ENCODE results near the gene MCUB.
A peak's percentile ranks its signal among the peaks of the same experiment; 100 is the strongest.
"Not testable (repeated sequence)": the region's sequence is repeated elsewhere in the genome, so short reads cannot be mapped to it uniquely, and the experiment has no call there.

Gene MCUB

GRCh38 chr4:109640644-109641043, 80.6 kb downstream of the MCUB start:
- no peak for DNase-seq

- DNase-seq, result no peak
These were observed 86.0 kb downstream of the MCUB start for GRCh38 chr4:109645874-109646710.

DNA sequence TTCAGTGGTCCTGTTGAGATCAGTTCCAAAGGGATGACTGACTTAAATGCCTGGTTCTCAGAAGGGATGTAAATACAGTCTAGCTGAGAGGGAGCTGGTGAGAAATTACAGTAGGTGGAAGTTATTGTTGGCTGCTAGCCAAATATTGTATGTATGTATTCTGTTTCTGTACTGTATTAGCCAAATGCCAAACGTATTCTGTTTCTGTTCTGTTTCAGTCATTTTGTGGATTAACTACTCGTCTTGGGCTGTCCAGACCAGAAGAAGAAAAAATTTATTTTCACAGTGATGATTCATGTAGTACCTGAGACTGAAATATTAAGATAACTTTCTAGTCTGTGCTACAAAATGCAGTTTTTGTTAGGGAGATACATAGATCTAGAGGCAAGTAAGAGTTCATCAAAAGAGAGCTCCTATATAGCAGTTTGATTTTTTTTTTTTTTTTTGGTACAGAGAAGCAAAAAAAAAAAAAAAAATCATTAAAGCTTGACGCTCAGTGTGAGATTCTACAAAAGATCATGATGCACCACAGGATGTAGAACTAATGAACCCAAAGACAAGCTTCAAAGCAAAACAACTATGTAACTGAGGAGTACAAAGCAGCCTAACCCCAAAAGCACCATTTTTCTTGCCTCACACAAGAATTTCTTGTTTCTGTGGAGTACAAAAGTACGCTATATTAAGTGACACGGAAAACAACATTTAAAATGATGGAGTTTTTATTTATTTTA, 88.4 kb downstream of the MCUB start:
- peak; percentile 12 for DNase-seq

DNA sequence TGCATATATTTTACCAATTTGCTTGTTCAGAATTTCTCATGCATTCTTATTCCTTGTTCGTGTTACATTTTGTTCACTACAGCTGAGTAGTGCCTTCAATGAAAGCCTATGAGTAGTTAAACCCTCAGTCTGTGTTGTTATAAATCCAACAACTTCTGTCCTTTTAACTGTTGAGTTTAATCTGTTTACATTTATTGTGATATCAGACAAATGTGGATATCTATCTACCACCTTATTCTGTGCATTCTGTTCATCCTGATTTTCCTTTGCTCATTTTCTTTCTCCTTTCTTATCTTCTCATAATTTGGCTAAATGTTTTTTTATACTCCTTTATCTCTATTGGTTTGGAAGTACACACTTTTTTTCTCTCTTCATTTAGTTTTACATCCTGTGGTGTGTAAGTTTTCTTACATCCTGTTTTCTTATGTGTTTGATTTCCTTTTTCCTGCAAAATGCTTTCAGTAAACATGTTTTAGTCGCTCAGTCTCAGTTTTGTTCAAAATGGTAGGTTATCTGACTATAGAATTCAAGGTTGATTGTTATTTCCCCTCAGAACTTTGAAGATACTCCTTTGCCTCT, 89.0 kb downstream of the MCUB start:
- no peak for DNase-seq

DNA sequence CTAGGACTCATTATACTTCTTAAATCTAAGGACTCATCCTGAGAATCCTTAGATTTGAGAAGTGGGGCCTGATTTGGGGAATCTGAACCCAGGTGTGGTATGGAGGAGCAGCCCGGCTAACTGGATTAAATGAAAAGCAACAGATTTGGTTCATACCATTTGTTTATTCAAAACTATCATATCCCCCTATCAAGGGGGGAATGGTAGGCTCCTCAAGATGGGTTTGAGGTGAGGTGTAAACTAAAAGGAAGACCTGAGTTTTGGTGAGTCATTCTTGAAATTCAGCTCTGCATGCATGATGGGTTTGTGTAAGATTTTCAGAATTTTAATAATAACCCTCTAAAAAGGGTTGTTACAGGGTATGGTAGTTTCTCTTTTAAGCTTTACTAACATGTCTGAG, 89.8 kb downstream of the MCUB start:
- DNase-seq, result no peak

DNA sequence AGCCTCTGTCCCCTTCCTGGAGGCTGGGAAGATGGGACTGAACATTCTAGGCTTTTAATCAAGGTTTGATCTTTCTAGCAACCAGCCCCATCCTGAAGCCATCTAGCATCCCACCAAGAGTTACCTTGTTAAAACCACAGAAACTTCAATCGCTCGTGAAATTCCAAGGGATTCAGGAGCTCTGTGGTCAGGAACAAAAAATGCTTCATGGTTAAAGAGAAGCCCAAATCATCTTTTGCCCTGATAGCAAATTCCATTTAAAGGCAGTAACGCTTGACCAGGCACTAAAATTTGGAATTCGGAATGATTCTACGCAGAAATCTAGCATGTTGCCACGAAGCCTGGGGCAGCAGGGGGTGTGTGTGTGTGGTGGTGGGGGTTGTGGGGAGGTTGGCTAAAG, 95.3 kb downstream of the MCUB start:
- no peak for DNase-seq

- DNase-seq, result no peak
These were observed 97.9 kb downstream of the MCUB start for GRCh38 chr4:109657854-109658418.

- DNase-seq, result no peak
These were observed 98.9 kb downstream of the MCUB start for GRCh38 chr4:109658871-109659410.

DNA sequence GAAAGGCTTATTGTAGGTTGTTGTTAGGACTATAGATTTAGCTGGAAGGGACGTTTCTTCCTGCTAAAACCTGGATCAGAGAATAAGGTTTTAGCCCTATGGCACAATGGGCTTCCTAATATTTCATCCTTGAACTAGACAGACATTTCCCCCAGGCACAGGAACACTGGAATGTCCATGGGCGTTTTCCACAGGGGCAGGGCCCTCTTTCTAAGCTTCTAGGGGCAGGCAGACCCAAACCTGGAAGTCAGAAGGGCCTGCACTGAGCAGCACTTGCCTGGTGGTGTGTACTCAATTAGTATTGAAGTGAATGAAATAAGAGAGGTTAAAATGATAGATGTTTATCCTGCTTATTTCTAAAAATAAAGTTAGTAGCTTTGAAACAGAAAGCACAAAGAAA, 102.1 kb downstream of the MCUB start:
- DNase-seq, result no peak

- DNase-seq, result no peak
These were observed 102.7 kb downstream of the MCUB start for GRCh38 chr4:109662771-109663170.

DNA sequence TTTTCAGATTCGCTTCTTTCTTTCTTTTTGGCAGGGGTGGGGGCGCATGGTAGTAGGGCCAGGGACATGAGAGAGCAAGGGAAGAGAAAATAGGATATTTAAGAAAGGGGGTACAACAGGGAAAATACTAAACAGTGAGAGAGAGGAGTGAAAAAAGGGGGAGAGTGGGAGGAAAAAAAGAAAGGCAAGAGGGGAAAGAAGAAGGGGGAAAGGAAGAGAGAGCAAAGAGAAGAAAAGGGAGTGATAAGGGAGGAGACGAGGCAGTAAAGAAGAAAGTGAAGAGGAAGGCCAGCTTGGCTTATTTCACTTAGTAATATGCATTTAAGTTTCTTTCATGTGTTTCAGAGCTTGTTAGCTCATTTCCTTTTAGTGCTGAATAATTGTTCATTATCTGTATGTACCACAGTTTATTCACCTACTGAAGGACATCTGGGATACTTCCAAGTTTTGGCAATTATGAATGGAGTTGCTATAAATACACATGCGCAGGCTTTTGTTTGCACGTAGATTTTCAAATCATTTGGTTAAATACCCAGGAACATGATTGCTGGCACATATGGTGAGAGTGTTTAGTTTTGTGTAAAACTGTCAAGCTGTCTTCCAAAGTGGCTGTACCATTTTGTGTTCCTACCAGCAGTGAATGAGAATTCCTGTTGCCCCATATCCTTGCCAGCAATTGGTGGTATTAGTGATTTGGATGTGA, 105.9 kb downstream of the MCUB start:
- no peak for DNase-seq

DNA sequence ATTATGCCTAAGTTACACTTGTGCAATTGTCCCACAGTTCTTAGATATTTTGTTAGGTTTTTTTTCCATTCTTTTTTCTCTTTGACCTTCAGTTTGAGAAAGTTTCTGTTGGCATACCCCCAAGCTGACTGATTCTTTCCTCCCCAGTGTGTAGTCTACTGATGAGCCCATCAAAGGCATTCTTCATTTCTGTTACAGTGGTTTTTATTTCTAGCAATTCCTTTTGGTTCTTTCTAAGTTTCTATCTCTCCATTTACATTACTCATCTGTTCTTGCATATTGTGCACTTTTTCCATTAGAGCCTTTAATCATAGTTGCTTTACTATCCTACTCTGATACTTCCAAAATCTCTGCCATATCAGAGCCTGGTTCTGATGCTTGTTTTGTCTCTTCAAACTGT, 111.3 kb downstream of the MCUB start:
- no peak for DNase-seq

- peak; percentile 28 for DNase-seq
These were observed 112.3 kb downstream of the MCUB start for GRCh38 chr4:109672169-109672930.

GRCh38 chr4:109673303-109673702, 113.3 kb downstream of the MCUB start:
- no peak for DNase-seq

- no peak for DNase-seq
These were observed 115.1 kb downstream of the MCUB start for GRCh38 chr4:109675181-109675580.

DNA sequence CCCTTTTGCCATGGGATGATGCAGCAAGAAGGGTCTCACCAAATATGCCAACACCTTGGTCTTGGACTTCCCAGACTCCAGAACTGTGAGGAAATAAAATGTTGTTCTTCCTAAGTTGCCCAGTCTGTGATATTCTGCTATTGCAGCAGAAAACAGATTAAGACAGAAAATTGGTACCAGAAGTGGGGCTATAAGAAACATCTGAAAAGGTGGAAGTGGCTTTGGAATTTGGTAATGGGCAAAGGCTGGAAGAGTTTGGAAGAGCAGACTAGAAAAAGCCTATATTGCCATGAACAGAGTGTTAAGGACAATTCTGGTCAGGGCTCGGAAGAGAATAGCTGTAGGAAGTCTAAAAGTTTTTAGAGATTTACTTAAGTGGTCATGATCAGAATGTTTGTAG, 115.8 kb downstream of the MCUB start:
- DNase-seq, result no peak

DNA sequence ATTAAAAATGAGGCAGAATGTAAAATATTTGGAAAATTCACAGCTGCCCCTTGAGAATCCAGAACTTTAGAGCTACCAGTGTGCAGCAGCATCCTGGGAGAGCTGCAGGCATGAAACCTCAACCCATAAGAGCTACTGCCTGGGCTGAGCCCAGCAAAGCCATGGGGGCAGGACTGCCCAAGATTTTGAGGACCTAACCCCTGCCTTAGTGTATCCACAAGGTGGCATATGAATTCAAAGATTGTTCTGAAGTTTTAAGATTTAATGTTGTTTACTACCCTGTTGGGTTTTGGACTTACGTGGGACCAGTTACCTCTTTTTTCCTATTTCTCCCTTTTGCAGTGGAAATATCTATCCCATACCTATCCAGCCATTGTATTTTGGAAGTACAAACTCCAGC, 116.8 kb downstream of the MCUB start:
- peak; percentile 3 for DNase-seq

- DNase-seq, result not testable (repeated sequence)
These were observed 118.4 kb downstream of the MCUB start for GRCh38 chr4:109678472-109678871.

DNA sequence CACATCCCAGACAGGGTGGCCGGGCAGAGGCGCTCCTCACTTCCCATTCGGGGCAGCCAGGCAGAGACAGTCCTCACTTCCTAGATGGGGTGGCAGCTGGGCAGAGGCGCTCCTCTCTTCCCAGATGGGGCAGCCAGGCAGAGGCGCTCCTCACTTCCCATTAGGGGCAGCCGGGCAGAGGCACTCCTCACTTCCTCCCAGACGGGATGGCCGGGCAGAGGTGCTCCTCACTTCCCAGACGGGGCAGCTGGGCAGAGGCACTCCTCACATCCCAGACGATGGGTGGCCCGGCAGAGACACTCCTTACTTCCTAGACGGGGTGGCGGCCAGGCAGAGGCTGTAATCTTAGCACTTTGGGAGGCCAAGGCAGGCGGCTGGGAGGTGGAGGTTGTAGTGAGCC, 118.9 kb downstream of the MCUB start:
- DNase-seq, result not testable (repeated sequence)

- DNase-seq, result no peak
These were observed 122.8 kb downstream of the MCUB start for GRCh38 chr4:109682875-109683274.

- DNase-seq, result peak; percentile 30
These were observed 123.7 kb downstream of the MCUB start for GRCh38 chr4:109683621-109684253.

Measured in OCI-M1 (cell line).